Prostate gland (tissue), 2 donors: ENCODE data around the gene GNAI3.

Source experiments
- CTCF ChIP-seq, 4 experiments: fragments of 200-600 bp in 2 of 4; fragments of 450-650 bp in 2 of 4; sonication (generic) in 2 of 4; IDR thresholded peaks; 1 replicate in 3 of 4; 2 replicates in 1 of 4; pipeline ENCODE4 v1.5.1; 2016 to 2019; ENCODE audit warnings: antibody characterized with exemption in 4 of 4, mild to moderate bottlenecking in 2 of 4, moderate library complexity in 2 of 4
- POLR2A ChIP-seq: fragments of 450-650 bp; IDR thresholded peaks from one replicate; pipeline ENCODE4 v1.6.1; 2016; ENCODE audit warnings: antibody characterized with exemption, mild to moderate bottlenecking
- POLR2AphosphoS5 ChIP-seq: sonication (generic); formaldehyde crosslinking; IDR thresholded peaks from one replicate; pipeline ENCODE4 v1.6.1; 2017; ENCODE audit warnings: antibody characterized with exemption

- peak; percentile 59 for TF ChIP-seq POLR2AphosphoS5
- TF ChIP-seq CTCF (IDR thresholded peaks at IDR 0.05): no peak
- peak; percentile 28 for TF ChIP-seq POLR2A
These were observed 72.4 kb downstream of the GNAI3 start for GRCh38 chr1:109620841-109621286.
